GM21526 (cell line): Measurements from ENCODE around the gene ATP5MG.
A peak's percentile ranks its signal among the peaks of the same experiment; 100 is the strongest.

Source experiments
- ATAC-seq: cut with Tn5 transposase; IDR thresholded peaks from one replicate; pipeline ENCODE4 v1.9.1; 2021; ENCODE audit warnings: moderate library complexity; ENCODE audit not compliant: unreplicated experiment, low FRiP score

ATP5MG gene

DNA sequence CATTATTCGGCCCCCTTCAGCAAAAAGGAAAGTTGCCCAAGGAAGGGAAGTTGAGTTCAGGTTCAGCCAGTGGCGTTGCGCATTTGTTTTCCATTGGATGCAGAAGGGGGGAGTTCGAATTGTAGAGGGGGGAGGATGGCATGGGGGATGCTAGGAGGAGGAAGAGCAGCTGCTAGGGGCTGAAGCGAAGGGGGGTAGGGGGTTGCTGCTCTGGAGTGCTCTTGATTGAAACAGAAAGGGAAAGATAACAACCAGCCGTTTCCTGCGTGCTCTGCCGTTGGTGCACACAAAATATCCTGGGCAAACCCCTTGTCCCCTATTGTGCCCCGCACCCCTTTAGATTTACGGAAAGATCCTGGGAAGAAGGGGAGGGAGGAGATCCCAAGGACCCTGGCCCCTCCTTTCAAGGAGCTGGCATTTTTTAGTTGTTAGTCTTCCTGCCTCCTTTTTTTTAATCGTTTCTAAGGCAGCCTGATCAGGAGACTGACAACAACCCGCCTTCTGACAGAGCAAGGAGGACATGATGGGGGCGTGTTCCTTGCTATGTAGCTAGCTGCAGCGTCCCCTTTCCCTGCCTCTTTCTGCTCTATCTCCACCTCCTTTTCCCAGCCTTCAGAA is 37.0 kb downstream of the ATP5MG start:
- ATAC-seq, result no peak

- ATAC-seq, result no peak
Observed at GRCh38 chr11:118439646-118440045, 38.2 kb downstream of the ATP5MG start.

- no peak for ATAC-seq
Observed at GRCh38 chr11:118441770-118442275, 40.4 kb downstream of the ATP5MG start.

DNA sequence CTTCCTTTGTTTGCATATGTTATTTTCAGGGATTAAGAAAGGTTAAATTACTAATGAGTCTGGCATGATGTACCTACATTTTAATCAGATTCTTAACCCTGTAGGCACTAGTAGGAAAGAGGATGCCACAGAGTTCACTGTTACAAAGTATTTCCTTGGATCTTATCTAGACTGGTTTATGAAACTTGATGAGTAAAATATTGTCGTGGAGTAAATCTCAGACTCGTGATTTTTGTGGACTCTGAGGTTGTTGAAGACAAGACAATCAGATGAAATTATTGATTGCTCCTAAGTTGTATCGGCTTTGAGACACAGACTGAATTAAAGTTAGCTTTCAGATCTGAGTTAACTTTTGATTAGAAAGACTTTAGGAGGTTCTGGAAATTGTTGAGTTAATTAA is 40.9 kb downstream of the ATP5MG start:
- ATAC-seq, result no peak

- no peak for ATAC-seq
Observed at GRCh38 chr11:118442908-118443589, 41.6 kb downstream of the ATP5MG start.

GRCh38 chr11:118443590-118444218 is 42.3 kb downstream of the ATP5MG start:
- ATAC-seq, result no peak

GRCh38 chr11:118447423-118447822 is 46.0 kb downstream of the ATP5MG start:
- no peak for ATAC-seq

DNA sequence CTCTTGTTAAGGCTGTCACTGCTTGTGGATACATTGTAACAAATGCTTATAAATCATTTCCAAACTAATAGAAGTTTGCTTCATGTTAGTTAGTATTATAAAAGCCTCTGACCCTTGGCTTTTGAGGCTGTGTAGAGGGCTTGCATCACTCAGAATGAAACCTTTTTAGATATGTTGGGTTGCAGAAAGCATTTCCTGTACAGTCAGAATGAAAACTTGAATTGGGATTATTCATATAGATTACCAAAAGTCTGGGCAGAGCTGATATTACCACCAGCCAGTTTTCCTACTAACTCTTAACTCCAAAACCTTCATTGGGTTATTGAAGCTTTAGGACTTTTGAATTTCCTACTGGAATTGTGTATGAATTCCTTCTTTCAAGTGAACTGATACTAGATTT is 46.9 kb downstream of the ATP5MG start:
- ATAC-seq, result peak; percentile 73

- ATAC-seq, result no peak
Observed at GRCh38 chr11:118449316-118449918, 48.0 kb downstream of the ATP5MG start.

DNA sequence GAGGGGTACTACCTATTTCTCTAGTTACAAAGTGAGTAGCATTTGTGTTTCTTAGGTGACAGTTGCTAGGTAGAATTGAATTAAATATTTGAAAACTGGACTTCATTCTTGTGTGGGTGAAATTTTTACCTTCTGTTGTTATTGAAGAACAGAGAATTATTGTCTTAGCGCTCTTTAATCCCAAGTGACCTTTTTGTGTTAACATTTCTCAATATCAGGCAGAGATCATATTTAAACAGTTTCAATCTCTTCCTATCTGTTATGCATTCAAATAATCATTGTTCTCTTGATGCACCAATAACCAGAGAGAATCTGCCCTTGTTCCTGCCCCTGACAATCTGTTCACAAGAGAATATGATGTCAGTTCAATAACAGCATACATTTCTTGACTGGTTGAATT is 49.0 kb downstream of the ATP5MG start:
- no peak for ATAC-seq
